Measurements from ENCODE around the gene FAIM2. TPM values are rescaled to one million over a fixed set of nuclear protein-coding genes. Genes with fewer than 3 reads are reported as not detected.

The FAIM2 gene
- total RNA-seq, 4 donors from 2014 or later, result 0.13 to 1.1 TPM; not detected in 2

DNA sequence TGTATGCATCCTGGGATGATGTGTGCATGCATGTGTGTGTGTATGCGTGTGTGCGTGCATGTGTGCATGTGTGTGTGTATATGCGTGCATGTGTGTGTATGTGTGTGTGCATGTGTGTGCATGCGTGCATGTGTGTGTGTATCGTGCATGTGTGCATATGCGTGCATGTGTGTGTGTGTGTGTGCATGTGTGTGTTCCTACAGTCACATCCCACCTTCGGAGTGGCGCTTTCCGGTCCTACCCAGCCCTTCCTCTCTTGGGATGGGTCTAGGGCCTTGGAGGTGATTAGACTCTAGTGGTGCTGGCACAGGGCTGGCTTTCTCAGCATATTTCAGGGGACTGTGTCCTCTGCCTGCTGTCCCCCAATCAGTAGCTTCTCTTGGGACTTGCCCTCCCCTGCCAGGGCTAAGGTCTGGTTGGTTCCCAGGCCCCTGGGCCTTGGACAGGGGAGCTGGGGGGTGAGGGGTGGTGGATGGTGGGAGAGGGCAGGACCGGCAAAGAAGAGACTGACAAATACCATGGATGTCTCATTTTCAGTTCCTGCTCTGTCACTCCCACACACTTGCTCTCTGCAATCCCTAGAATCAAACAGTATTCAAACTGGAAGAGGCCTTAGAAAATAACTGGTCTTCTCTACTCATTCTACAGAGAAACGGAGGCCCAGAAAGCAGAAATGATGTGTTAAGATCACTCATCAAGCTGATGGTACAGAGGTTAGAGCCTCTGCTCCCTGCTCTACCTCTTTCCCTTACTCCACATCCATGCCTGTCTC, 21.9 kb upstream of the FAIM2 start:
- DNase-seq, result no peak
- H3K36me3 ChIP-seq, result no peaks in the 10 kb centered on the region
- TF ChIP-seq, protein P1, sequence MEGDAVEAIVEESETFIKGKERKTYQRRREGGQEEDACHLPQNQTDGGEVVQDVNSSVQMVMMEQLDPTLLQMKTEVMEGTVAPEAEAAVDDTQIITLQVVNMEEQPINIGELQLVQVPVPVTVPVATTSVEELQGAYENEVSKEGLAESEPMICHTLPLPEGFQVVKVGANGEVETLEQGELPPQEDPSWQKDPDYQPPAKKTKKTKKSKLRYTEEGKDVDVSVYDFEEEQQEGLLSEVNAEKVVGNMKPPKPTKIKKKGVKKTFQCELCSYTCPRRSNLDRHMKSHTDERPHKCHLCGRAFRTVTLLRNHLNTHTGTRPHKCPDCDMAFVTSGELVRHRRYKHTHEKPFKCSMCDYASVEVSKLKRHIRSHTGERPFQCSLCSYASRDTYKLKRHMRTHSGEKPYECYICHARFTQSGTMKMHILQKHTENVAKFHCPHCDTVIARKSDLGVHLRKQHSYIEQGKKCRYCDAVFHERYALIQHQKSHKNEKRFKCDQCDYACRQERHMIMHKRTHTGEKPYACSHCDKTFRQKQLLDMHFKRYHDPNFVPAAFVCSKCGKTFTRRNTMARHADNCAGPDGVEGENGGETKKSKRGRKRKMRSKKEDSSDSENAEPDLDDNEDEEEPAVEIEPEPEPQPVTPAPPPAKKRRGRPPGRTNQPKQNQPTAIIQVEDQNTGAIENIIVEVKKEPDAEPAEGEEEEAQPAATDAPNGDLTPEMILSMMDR (IDR thresholded peaks at IDR 0.05 in 4 of 5, conservative IDR thresholded peaks at IDR 0.05 in 1 of 5), result no peak
- TF ChIP-seq POLR2A (IDR thresholded peaks at IDR 0.05), result no peak
- no peaks in the 10 kb centered on the region for H3K27me3 ChIP-seq
- H3K4me1 ChIP-seq, result no peaks in the 10 kb centered on the region
- intact Hi-C loops (cut with DNase I; ENCODE audit: low total_unique reads) (no loop called here), in situ Hi-C loops (cut with MboI; ENCODE audit: low sequenced_read_pairs in 4 of 4) (no loop called here)
- H3K27ac ChIP-seq, result no peak overlapping the region
- no peaks in the 10 kb centered on the region for H3K9me3 ChIP-seq
- no peak overlapping the region for H3K4me3 ChIP-seq
- no peak for ATAC-seq

DNA sequence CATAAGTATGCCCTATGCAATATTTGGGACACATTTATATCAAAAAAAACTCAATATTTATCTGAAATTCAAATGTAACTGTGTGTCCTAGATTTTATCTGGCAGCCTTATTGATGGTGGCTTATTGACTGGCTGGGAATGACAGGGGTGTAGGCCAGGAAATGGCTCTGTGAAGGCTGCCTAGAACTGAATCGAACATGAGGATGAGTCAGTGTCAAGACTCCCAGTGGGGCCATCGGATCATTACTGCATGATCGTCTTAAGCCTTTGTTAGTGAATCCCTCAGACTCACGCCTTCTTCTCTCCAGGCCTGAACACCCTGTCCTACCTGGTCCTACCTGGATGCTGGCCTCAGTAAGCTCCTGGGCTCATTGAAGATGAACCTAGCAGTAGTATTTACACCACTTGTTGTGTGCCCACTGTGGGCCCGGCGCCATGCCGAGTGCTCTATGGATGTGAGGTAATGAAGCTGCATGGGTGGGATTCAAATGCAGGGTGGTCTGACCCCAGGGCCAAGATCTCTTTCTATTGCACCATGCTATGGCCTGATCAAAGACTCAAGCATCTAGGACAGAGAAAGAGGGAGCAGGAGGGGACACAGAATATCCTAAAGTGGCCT, 21.0 kb upstream of the FAIM2 start:
- ATAC-seq, result no peak
- H3K4me3 ChIP-seq, result no peak overlapping the region
- no peak for TF ChIP-seq POLR2A (IDR thresholded peaks at IDR 0.05)
- TF ChIP-seq, protein P1 (IDR thresholded peaks at IDR 0.05 in 4 of 5, conservative IDR thresholded peaks at IDR 0.05 in 1 of 5), result no peak
- H3K4me1 ChIP-seq, result no peaks in the 10 kb centered on the region
- in situ Hi-C loops (cut with MboI; ENCODE audit: low sequenced_read_pairs in 4 of 4), result no loop called here
- no peak overlapping the region for H3K27ac ChIP-seq
- no peaks in the 10 kb centered on the region for H3K27me3 ChIP-seq
- no peaks in the 10 kb centered on the region for H3K9me3 ChIP-seq
- intact Hi-C loops (cut with DNase I; ENCODE audit: low total_unique reads), result no loop called here
- H3K36me3 ChIP-seq, result no peaks in the 10 kb centered on the region
- no peak for DNase-seq

DNA sequence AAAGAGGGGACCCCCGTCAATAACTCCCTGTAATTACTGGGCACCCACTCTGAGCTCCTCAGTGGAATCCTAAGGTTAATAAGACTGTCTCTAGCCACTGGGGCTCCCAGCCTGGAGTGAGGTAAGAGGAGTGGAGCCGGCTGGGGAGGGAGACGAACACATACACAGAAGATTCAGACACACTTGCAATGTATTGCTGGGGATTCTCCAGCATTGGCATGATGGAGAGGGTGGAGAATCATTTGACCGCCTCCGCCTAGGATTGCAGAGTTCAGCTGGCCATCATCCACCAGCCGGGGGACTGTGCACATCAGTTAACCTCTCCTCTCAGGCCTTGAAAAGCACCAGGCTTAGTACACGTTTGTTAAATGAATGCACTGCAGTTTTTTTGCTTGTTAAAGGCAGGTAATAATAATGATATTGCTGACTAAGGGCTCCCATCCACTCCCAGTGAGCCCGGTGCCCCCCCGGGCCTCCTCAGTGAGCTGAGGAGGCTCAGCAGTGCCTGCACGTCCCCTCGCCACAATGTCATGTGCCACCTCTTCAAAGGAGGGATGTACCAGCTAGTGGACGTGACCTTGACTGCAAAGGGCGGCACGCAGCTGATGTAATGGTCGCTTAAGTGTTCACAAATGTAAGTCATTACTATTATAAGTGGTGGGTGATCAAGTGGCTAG, 20.3 kb upstream of the FAIM2 start:
- Histone ChIP-seq H3K4me3 (no peak overlapping the region), H3K4me1 (no peaks in the 10 kb centered on the region), H3K27ac (no peak overlapping the region), H3K9me3 (no peaks in the 10 kb centered on the region), H3K27me3 (no peaks in the 10 kb centered on the region), H3K36me3 (no peaks in the 10 kb centered on the region)
- intact Hi-C loops (cut with DNase I; ENCODE audit: low total_unique reads), result no loop called here
- ATAC-seq (no peak), DNase-seq (no peak)
- in situ Hi-C loops (cut with MboI; ENCODE audit: low sequenced_read_pairs in 4 of 4), result no loop called here
- TF ChIP-seq POLR2A (IDR thresholded peaks at IDR 0.05), result no peak
- TF ChIP-seq, protein P1 (IDR thresholded peaks at IDR 0.05 in 4 of 5, conservative IDR thresholded peaks at IDR 0.05 in 1 of 5), result no peak

- intact Hi-C loops (cut with DNase I; ENCODE audit: low total_unique reads), result no loop called here
- no peaks in the 10 kb centered on the region for H3K36me3 ChIP-seq
- no peak for TF ChIP-seq POLR2A (IDR thresholded peaks at IDR 0.05)
- TF ChIP-seq, protein P1 (IDR thresholded peaks at IDR 0.05 in 4 of 5, conservative IDR thresholded peaks at IDR 0.05 in 1 of 5), result no peak
- in situ Hi-C loops (cut with MboI; ENCODE audit: low sequenced_read_pairs in 4 of 4), result no loop called here
- no peaks in the 10 kb centered on the region for H3K9me3 ChIP-seq
- no peak overlapping the region for H3K4me3 ChIP-seq
- no peak for DNase-seq
- H3K27me3 ChIP-seq, result no peaks in the 10 kb centered on the region
- no peak for ATAC-seq
- no peak overlapping the region for H3K27ac ChIP-seq
- no peaks in the 10 kb centered on the region for H3K4me1 ChIP-seq
Observed at GRCh38 chr12:49923035-49923644, 19.4 kb upstream of the FAIM2 start.
